GM15510 (cell line): ENCODE results near the gene RFX2.

Source experiments
- POLR2A ChIP-seq: IDR thresholded peaks from 3 replicates; pipeline ENCODE4 v1.6.1; 2011; ENCODE audit warnings: borderline replicate concordance; ENCODE audit not compliant: insufficient read length; ENCODE audit errors: extremely low read depth

The RFX2 gene

GRCh38 chr19:6042776-6043726 is 67.2 kb downstream of the RFX2 start:
- TF ChIP-seq POLR2A = no peak

GRCh38 chr19:6041991-6042481 is 68.3 kb downstream of the RFX2 start:
- TF ChIP-seq POLR2A = no peak

- no peak for TF ChIP-seq POLR2A
Observed at GRCh38 chr19:6041071-6041470, 69.2 kb downstream of the RFX2 start.

GRCh38 chr19:6039566-6040225 is 70.6 kb downstream of the RFX2 start:
- TF ChIP-seq POLR2A = no peak

- TF ChIP-seq POLR2A = no peak
Observed at GRCh38 chr19:6038634-6039405, 71.5 kb downstream of the RFX2 start.

GRCh38 chr19:6035026-6035425 is 75.3 kb downstream of the RFX2 start:
- no peak for TF ChIP-seq POLR2A

- TF ChIP-seq POLR2A = no peak
Observed at GRCh38 chr19:6034512-6034911, 75.8 kb downstream of the RFX2 start.

GRCh38 chr19:6033744-6034264 is 76.5 kb downstream of the RFX2 start:
- no peak for TF ChIP-seq POLR2A

GRCh38 chr19:6032827-6033226 is 77.5 kb downstream of the RFX2 start:
- TF ChIP-seq POLR2A = no peak

- no peak for TF ChIP-seq POLR2A
Observed at GRCh38 chr19:6032381-6032780, 77.9 kb downstream of the RFX2 start.

GRCh38 chr19:6030214-6030507 is 80.1 kb downstream of the RFX2 start:
- TF ChIP-seq POLR2A = no peak

GRCh38 chr19:6026390-6027227 is 83.7 kb downstream of the RFX2 start:
- no peak for TF ChIP-seq POLR2A

- TF ChIP-seq POLR2A = no peak
Observed at GRCh38 chr19:6023936-6024335, 86.4 kb downstream of the RFX2 start.

GRCh38 chr19:6023085-6023682 is 87.1 kb downstream of the RFX2 start:
- TF ChIP-seq POLR2A = no peak

GRCh38 chr19:6022570-6023064 is 87.7 kb downstream of the RFX2 start:
- TF ChIP-seq POLR2A = no peak
